DOHH2 (cell line): ENCODE measurements around the gene LAMC1.

Experiments
- CTCF ChIP-seq: fragments of 200-600 bp; sonication (generic); IDR thresholded peaks from one replicate; pipeline ENCODE4 v1.5.1; 2014; ENCODE audit warnings: antibody characterized with exemption, mild to moderate bottlenecking, low read depth, low read length; ENCODE audit not compliant: poor library complexity, severe bottlenecking
- EZH2phosphoT487 ChIP-seq: fragments of 200-600 bp; sonication (generic); IDR thresholded peaks from 2 replicates; pipeline ENCODE4 v1.6.1; 2017; ENCODE audit warnings: borderline replicate concordance, mild to moderate bottlenecking, antibody characterized with exemption, low read length, moderate library complexity, mixed read lengths

- TF ChIP-seq CTCF (no peak), EZH2phosphoT487 (no peak)
Observed at GRCh38 chr1:182978151-182978853, 44.9 kb upstream of the LAMC1 start.
